PC-3 (cell line): ENCODE data around the gene HSPA9.

Experiments
- EZH2 ChIP-seq: fragments of 300-600 bp; sonication (generic); IDR thresholded peaks from one replicate; pipeline ENCODE4 v1.6.1; 2017; ENCODE audit warnings: antibody characterized with exemption, mild to moderate bottlenecking, low read length; ENCODE audit not compliant: unreplicated experiment
- TF ChIP-seq, protein P1 (sequence below): fragments of 300-600 bp; sonication (generic); conservative IDR thresholded peaks from 2 replicates; pipeline ENCODE4 v1.5.1; 2017; ENCODE audit warnings: antibody characterized with exemption, low read depth, mild to moderate bottlenecking, low read length

- TF ChIP-seq, protein P1, sequence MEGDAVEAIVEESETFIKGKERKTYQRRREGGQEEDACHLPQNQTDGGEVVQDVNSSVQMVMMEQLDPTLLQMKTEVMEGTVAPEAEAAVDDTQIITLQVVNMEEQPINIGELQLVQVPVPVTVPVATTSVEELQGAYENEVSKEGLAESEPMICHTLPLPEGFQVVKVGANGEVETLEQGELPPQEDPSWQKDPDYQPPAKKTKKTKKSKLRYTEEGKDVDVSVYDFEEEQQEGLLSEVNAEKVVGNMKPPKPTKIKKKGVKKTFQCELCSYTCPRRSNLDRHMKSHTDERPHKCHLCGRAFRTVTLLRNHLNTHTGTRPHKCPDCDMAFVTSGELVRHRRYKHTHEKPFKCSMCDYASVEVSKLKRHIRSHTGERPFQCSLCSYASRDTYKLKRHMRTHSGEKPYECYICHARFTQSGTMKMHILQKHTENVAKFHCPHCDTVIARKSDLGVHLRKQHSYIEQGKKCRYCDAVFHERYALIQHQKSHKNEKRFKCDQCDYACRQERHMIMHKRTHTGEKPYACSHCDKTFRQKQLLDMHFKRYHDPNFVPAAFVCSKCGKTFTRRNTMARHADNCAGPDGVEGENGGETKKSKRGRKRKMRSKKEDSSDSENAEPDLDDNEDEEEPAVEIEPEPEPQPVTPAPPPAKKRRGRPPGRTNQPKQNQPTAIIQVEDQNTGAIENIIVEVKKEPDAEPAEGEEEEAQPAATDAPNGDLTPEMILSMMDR, result no peak
- TF ChIP-seq EZH2, result no peak
These were observed 9.9 kb downstream of the HSPA9 start for GRCh38 chr5:138565100-138565821.
